AG04450 (cell line): Measurements from ENCODE around the gene FOCAD. TPM values are rescaled to one million over a fixed set of nuclear protein-coding genes. Genes with fewer than 3 reads are reported as not detected.

Experiments
- CTCF ChIA-PET: fragments of 300-600, 350-600 bp; formaldehyde crosslinking; extraction: SDS; loops from one replicate; lab custom pipeline; 2022; ENCODE audit warnings: antibody characterized with exemption, inconsistent platforms; lab: Charles Lee
- POLR2A ChIA-PET: fragments of 350-600 bp; formaldehyde crosslinking; extraction: SDS; loops from one replicate; lab custom pipeline; 2021; ENCODE audit warnings: antibody characterized with exemption, inconsistent platforms; lab: Yijun Ruan, JAX
- DNase-seq: peaks from one replicate; pipeline ENCODE4 v3.0.0-alpha.2; 2011; ENCODE audit warnings: low read depth, low spot score
- H3K27ac ChIP-seq: one replicate; pipeline ENCODE4 v1.5.1; 2012; ENCODE audit warnings: low read depth, low read length, control low read depth
- H3K27me3 ChIP-seq: one replicate; pipeline ENCODE4 v1.6.0; 2012; ENCODE audit warnings: low read length; ENCODE audit not compliant: control insufficient read depth, insufficient read depth
- H3K4me3 ChIP-seq: 2 replicates; pipeline ENCODE4 v1.5.1; 2011; ENCODE audit warnings: mild to moderate bottlenecking, low read depth, low read length, control low read depth
- H3K9me3 ChIP-seq: 2 replicates; pipeline ENCODE4 v1.5.1; 2012; ENCODE audit warnings: low read length; ENCODE audit not compliant: control insufficient read depth, insufficient read depth
- polyA plus RNA-seq: library from polyadenylated mRNA; depleted of rRNA; stranded (reverse); fragments of >200 nt; gene quantifications from 2 replicates; pipeline ENCODE4 v1.2.3, GENCODE V29; 2011
- TF ChIP-seq, protein P1 (sequence below): IDR thresholded peaks from 2 replicates; pipeline ENCODE4 v1.5.1; 2011; ENCODE audit warnings: low read depth, low read length, control low read depth, inconsistent platforms

Gene FOCAD
- polyA plus RNA-seq, 1 experiment, result 49.7 TPM

DNA sequence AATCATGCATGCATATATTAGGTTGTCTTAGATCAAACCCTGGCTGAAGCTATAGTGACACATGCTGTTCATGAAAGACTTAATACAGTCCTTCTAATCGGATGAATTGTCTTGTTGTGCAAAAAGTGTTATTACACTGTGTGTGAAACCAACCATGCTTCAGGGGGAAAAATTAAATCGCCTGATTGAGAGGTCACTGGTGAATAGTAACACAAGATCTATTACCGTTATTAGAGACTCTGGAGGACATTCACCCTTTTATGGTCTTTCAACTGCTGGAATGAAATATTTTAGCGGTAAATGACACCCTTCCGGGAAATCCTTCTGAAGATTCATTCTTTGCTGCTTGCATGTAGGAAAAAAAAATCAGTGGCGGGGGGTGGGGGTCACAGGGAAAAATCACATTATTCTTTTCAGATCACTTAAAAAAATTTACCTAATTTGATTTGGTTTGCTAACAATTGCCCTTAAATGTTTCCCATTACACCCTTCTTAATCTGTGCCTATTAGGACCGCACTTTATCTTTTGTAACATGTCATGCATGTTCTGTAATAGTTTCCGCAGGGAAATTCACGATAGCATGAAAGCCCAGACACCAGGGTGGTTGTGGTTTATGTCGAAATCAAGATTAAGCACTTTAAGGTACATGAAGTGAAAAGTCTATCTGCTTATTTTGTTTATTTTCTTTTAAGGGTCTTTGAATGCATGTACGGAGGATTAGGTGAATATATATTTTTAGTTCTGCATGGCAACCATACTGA is 120.6 kb downstream of the FOCAD start:
- TF ChIP-seq, protein P1, sequence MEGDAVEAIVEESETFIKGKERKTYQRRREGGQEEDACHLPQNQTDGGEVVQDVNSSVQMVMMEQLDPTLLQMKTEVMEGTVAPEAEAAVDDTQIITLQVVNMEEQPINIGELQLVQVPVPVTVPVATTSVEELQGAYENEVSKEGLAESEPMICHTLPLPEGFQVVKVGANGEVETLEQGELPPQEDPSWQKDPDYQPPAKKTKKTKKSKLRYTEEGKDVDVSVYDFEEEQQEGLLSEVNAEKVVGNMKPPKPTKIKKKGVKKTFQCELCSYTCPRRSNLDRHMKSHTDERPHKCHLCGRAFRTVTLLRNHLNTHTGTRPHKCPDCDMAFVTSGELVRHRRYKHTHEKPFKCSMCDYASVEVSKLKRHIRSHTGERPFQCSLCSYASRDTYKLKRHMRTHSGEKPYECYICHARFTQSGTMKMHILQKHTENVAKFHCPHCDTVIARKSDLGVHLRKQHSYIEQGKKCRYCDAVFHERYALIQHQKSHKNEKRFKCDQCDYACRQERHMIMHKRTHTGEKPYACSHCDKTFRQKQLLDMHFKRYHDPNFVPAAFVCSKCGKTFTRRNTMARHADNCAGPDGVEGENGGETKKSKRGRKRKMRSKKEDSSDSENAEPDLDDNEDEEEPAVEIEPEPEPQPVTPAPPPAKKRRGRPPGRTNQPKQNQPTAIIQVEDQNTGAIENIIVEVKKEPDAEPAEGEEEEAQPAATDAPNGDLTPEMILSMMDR, result no peak
- DNase-seq, result no peak
- Histone ChIP-seq H3K27ac (no peak overlapping the region), H3K27me3 (no peaks in the 10 kb centered on the region), H3K4me3 (no peak overlapping the region), H3K9me3 (no peaks in the 10 kb centered on the region)
- ChIA-PET CTCF (no interaction called here), POLR2A (no interaction called here)

DNA sequence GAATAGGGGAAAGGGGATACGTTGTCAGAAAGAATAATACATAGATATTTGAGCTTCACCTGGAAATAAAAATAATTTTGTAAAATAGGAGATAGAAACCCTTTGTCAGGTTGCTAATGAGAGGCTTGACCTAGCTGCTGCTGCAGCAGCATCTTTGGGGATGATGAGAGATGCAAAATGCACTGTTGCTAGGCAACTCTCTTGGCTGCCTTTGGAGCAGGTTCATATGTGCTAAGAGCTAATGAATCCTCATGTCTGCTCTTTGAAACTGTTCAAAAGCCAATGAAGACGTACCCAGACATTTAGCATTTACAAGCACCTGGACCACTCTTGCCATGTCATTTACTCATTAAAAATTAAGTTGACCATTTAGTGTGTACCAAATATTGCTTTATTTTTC is 121.7 kb downstream of the FOCAD start:
- Histone ChIP-seq H3K27me3 (no peaks in the 10 kb centered on the region), H3K4me3 (no peak overlapping the region), H3K9me3 (no peaks in the 10 kb centered on the region), H3K27ac (no peak overlapping the region)
- ChIA-PET POLR2A (no interaction called here), CTCF (no interaction called here)
- no peak for DNase-seq
- TF ChIP-seq, protein P1, result no peak

DNA sequence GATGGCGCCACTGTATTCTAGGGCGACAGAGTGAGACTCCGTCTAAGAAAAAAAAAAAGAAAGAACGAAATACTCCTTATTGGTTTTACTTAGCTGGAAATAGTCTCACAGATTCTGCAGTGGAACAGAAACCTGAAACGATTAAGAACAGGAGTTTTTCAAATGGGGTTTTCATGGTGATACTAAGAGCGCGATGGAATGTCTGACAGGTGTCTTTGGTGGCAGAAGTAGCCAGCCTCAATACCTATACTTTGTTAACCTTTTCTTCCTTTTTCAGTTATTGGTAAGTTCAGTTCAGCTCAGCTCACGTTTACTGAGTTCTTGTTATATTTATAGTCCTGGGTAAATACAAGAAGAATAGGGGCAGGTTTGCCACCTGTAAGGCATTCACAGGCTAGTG is 123.9 kb downstream of the FOCAD start:
- Histone ChIP-seq H3K27ac (no peak overlapping the region), H3K4me3 (no peak overlapping the region), H3K27me3 (no peaks in the 10 kb centered on the region), H3K9me3 (no peaks in the 10 kb centered on the region)
- ChIA-PET CTCF (interaction anchor here (0.6 kb wide), 1 partner anchor 27 kb away, joined by 3 read pairs; no protein-coding TSS in a partner anchor), POLR2A (no interaction called here)
- TF ChIP-seq, protein P1, result no peak
- DNase-seq, result no peak

DNA sequence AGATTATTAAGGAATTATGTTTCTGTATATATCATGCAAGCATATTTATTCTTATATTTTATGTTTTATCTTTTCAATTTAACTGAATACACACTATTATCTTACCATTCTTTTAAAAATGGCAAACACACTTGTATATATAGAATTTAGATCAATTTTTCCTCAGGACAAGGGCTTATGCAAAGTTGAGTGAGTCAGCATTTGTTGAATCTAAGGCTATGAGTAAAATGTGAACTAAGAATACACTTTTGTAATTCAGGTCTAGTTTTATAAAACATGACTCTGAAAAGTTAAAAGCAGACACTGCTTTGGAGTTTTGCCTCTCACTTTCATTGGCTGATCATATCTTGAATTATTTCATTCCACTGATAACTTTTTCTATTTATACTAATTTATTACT is 127.8 kb downstream of the FOCAD start:
- H3K9me3 ChIP-seq, result no peaks in the 10 kb centered on the region
- TF ChIP-seq, protein P1, result no peak
- no peaks in the 10 kb centered on the region for H3K27me3 ChIP-seq
- no peak overlapping the region for H3K27ac ChIP-seq
- POLR2A ChIA-PET, result no interaction called here
- CTCF ChIA-PET, result no interaction called here
- H3K4me3 ChIP-seq, result no peak overlapping the region
- no peak for DNase-seq

DNA sequence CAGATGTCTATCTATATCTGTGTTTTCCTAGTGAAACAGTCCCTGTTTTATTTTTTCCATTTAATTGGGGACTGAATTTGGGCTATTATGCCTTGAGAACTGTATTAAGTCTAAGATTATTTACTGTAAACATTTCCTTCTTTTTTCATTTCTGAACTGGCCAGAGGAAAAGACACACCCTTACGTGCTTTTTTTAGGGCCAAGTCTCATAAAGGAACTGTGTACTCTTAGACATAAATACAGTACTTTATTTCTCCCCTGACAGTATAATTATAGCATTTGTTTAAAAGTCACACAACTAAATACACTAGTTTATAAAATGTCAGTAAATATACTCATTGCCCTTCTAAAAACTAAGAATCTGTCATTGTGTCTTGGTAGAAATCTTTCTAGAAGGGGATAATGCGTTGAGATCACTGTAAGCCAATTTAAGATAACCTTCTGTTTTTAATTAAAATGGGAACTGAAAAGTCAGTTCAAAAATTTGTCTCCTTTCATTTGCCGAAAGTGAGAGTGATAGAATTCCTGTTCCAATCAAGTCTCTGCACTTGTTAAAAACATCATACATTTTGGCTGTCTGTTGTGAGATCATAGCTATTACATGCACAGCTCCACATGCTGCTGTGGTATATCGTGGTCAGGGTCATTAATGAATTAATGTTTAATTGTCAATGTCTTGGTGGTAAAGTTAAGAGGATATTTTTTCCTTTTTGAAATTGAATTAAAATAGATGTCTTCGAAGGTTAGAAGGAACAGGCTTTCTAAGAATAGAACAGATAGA is 132.1 kb downstream of the FOCAD start:
- Histone ChIP-seq H3K4me3 (no peak overlapping the region), H3K27me3 (no peaks in the 10 kb centered on the region), H3K9me3 (no peaks in the 10 kb centered on the region), H3K27ac (no peak overlapping the region)
- ChIA-PET CTCF (no interaction called here), POLR2A (no interaction called here)
- TF ChIP-seq, protein P1, result no peak
- no peak for DNase-seq
